H1 (cell line): ENCODE results near the gene SPRN. TPM values are rescaled to one million over a fixed set of nuclear protein-coding genes. Genes with fewer than 3 reads are reported as not detected.

Experiments
- CTCF ChIA-PET: fragments of 300-600 bp; sonication (Branson Sonifier 250); formaldehyde crosslinking; loops from one replicate; lab custom pipeline; 2021; ENCODE audit not compliant: partially characterized antibody; lab: Charles Lee
- POLR2A ChIA-PET: fragments of 300-600 bp; sonication (Branson Sonifier 250); formaldehyde crosslinking; loops from one replicate; lab custom pipeline; 2021; ENCODE audit warnings: inconsistent platforms; ENCODE audit not compliant: partially characterized antibody; lab: Charles Lee
- DNase-seq, 2 experiments: peaks; one replicate each; pipeline versions ENCODE4 v3.0.0 to v3.0.0-alpha.2; 2010 to 2022; ENCODE audit warnings: low spot score in 2 of 2, low read depth in 1 of 2, mixed read lengths in 1 of 2
- FAIRE-seq: peaks from 2 replicates; lab custom pipeline; 2011; peaks lifted over from hg19 to GRCh38; lab: Jason Lieb, UNC
- H2AFZ ChIP-seq: 2 replicates; pipeline ENCODE4 v1.8.1; 2012; ENCODE audit warnings: low read length, inconsistent platforms
- H2AK5ac ChIP-seq: 2 replicates; pipeline ENCODE4 v1.6.1; 2013; ENCODE audit warnings: low read depth, low read length
- H2BK120ac ChIP-seq: replicated peaks from 2 replicates; pipeline ENCODE3; 2013; ENCODE audit warnings: low read depth, low read length, inconsistent platforms
- H2BK12ac ChIP-seq: 2 replicates; pipeline ENCODE4 v1.6.1; 2013; ENCODE audit warnings: low read depth, low read length
- H2BK15ac ChIP-seq: 2 replicates; pipeline ENCODE4 v1.6.1; 2013; ENCODE audit warnings: low read length
- H2BK20ac ChIP-seq: 2 replicates; pipeline ENCODE4 v1.6.1; 2013; ENCODE audit warnings: low read length
- H2BK5ac ChIP-seq: 2 replicates; pipeline ENCODE4 v1.6.1; 2013; ENCODE audit warnings: low read depth, low read length
- H3K14ac ChIP-seq: 2 replicates; pipeline ENCODE4 v1.6.1; 2013; ENCODE audit warnings: inconsistent platforms; ENCODE audit not compliant: insufficient read length
- H3K18ac ChIP-seq: 2 replicates; pipeline ENCODE4 v1.6.1; 2013; ENCODE audit warnings: low read length; ENCODE audit errors: extremely low read depth
- H3K23ac ChIP-seq: 2 replicates; pipeline ENCODE4 v1.6.1; 2013; ENCODE audit warnings: inconsistent platforms; ENCODE audit not compliant: insufficient read length
- H3K23me2 ChIP-seq: 2 replicates; pipeline ENCODE4 v1.6.1; 2013; ENCODE audit warnings: low read depth, low read length
- H3K27ac ChIP-seq: 2 replicates; pipeline ENCODE4 v1.6.1; 2011; ENCODE audit warnings: low read depth, low read length, inconsistent platforms
- H3K27me3 ChIP-seq, 4 experiments: replicated peaks in 1 of 4; 1 replicate in 1 of 4; 2 replicates in 3 of 4; pipeline versions ENCODE4 v1.6.1 to v1.8.1; 2011 to 2013; ENCODE audit warnings: low read length in 3 of 4, mild to moderate bottlenecking in 3 of 4, inconsistent platforms in 2 of 4, mixed read lengths in 2 of 4, moderate library complexity in 1 of 4; ENCODE audit not compliant: control insufficient read depth in 3 of 4, insufficient read depth in 3 of 4; ENCODE audit errors: extremely low read depth in 1 of 4
- H3K36me3 ChIP-seq, 4 experiments: 2 replicates each; pipeline versions ENCODE4 v1.6.1 to v1.8.1; 2011 to 2013; ENCODE audit warnings: mild to moderate bottlenecking in 4 of 4, low read length in 3 of 4, moderate library complexity in 2 of 4, control low read depth in 1 of 4, inconsistent platforms in 1 of 4; ENCODE audit not compliant: insufficient read depth in 4 of 4, control insufficient read depth in 2 of 4
- H3K4ac ChIP-seq: replicated peaks from 2 replicates; pipeline ENCODE3; 2013; ENCODE audit warnings: low read length, low read depth, mixed read lengths, inconsistent platforms; ENCODE audit not compliant: insufficient read length
- H3K4me1 ChIP-seq, 4 experiments: replicated peaks in 1 of 4; 1 replicate in 1 of 4; 2 replicates in 3 of 4; pipeline versions ENCODE4 v1.6.1 to v1.8.1; 2011 to 2013; ENCODE audit warnings: low read length in 3 of 4, inconsistent platforms in 2 of 4, mixed read lengths in 1 of 4; ENCODE audit not compliant: insufficient read depth in 4 of 4, control insufficient read depth in 3 of 4
- H3K4me2 ChIP-seq, 2 experiments: 2 replicates each; pipeline versions ENCODE4 v1.6.1 to v1.8.1; 2011 to 2013; ENCODE audit warnings: low read depth in 2 of 2, low read length in 2 of 2, control low read depth in 1 of 2, inconsistent platforms in 1 of 2, mild to moderate bottlenecking in 1 of 2; ENCODE audit not compliant: insufficient read depth in 1 of 2
- H3K4me3 ChIP-seq, 4 experiments: fragments of 200-600, 300-600 bp in 1 of 4; sonication (generic), shearing (Covaris generic), sonication (Bioruptor Twin) in 1 of 4; 2 replicates each; pipeline versions ENCODE4 v1.5.1 to v1.8.1; 2011 to 2016; ENCODE audit warnings: low read length in 4 of 4, low read depth in 3 of 4, control low read depth in 2 of 4, inconsistent platforms in 2 of 4, mild to moderate bottlenecking in 2 of 4, mixed read lengths in 1 of 4, moderate library complexity in 1 of 4; ENCODE audit not compliant: insufficient read depth in 2 of 4; ENCODE audit errors: extremely low read depth in 1 of 4
- H3K56ac ChIP-seq: replicated peaks from 2 replicates; pipeline ENCODE3; 2013; ENCODE audit warnings: low read depth, mild to moderate bottlenecking, mixed read lengths, low read length, inconsistent platforms; ENCODE audit not compliant: insufficient read length
- H3K79me1 ChIP-seq: 2 replicates; pipeline ENCODE4 v1.6.1; 2013; ENCODE audit warnings: low read depth, low read length, control low read depth
- H3K79me2 ChIP-seq, 2 experiments: 2 replicates each; pipeline versions ENCODE4 v1.6.1 to v1.8.1; 2012 to 2013; ENCODE audit warnings: low read length in 2 of 2, mild to moderate bottlenecking in 2 of 2, inconsistent platforms in 1 of 2; ENCODE audit not compliant: insufficient read depth in 2 of 2, control insufficient read depth in 1 of 2
- H3K9ac ChIP-seq, 4 experiments: replicated peaks in 1 of 4; 1 replicate in 1 of 4; 2 replicates in 3 of 4; pipeline versions ENCODE4 v1.6.1 to v1.8.1; 2011 to 2013; ENCODE audit warnings: low read depth in 3 of 4, low read length in 3 of 4, control low read depth in 2 of 4, mild to moderate bottlenecking in 2 of 4, moderate library complexity in 2 of 4, inconsistent platforms in 1 of 4; ENCODE audit errors: extremely low read depth in 1 of 4
- H3K9me3 ChIP-seq, 2 experiments: 2 replicates each; pipeline versions ENCODE4 v1.6.1 to v1.8.1; 2012 to 2013; ENCODE audit warnings: mild to moderate bottlenecking in 2 of 2, moderate library complexity in 2 of 2, control low read depth in 1 of 2, inconsistent platforms in 1 of 2, low read depth in 1 of 2, low read length in 1 of 2, mixed read lengths in 1 of 2; ENCODE audit not compliant: insufficient read depth in 2 of 2
- H4K20me1 ChIP-seq, 2 experiments: replicated peaks in 1 of 2; 2 replicates each; pipeline versions ENCODE3 to v1.8.1; 2011 to 2013; ENCODE audit warnings: inconsistent platforms in 2 of 2, low read length in 2 of 2, mild to moderate bottlenecking in 1 of 2; ENCODE audit not compliant: insufficient read depth in 2 of 2, control insufficient read depth in 1 of 2
- H4K5ac ChIP-seq: 2 replicates; pipeline ENCODE4 v1.6.1; 2013; ENCODE audit warnings: low read length, low read depth, mixed read lengths, inconsistent platforms; ENCODE audit not compliant: insufficient read length
- H4K8ac ChIP-seq: 2 replicates; pipeline ENCODE4 v1.8.0; 2013; ENCODE audit warnings: mild to moderate bottlenecking, moderate library complexity, low read length, inconsistent platforms; ENCODE audit not compliant: insufficient read depth; ENCODE audit errors: extremely low read depth
- H4K91ac ChIP-seq: replicated peaks from 2 replicates; pipeline ENCODE3; 2013; ENCODE audit warnings: low read length, mixed read lengths, inconsistent platforms; ENCODE audit not compliant: insufficient read length
- ASH2L ChIP-seq: fragments of 200-600, 300-600 bp; sonication (generic); IDR thresholded peaks from one replicate; pipeline ENCODE4 v1.7.1; 2017; ENCODE audit warnings: low read length
- ATF3 ChIP-seq: IDR thresholded peaks from 2 replicates; pipeline ENCODE4 v1.6.1; 2011; ENCODE audit warnings: low read depth, mild to moderate bottlenecking, low read length; ENCODE audit not compliant: insufficient read depth
- BCL11A ChIP-seq, 2 experiments: IDR thresholded peaks; one replicate each; pipeline ENCODE4 v1.6.1; 2011; ENCODE audit warnings: low read depth in 2 of 2, low read length in 2 of 2, mild to moderate bottlenecking in 2 of 2
- CHD1 ChIP-seq: IDR thresholded peaks from 2 replicates; pipeline ENCODE4 v1.6.1; 2012; ENCODE audit warnings: low read depth, low read length, improper control_type of control experiment
- GTF2F1 ChIP-seq: IDR thresholded peaks from 2 replicates; pipeline ENCODE4 v1.6.1; 2012; ENCODE audit warnings: low read depth, low read length, improper control_type of control experiment, borderline replicate concordance
- HDAC6 ChIP-seq: IDR thresholded peaks from one replicate; pipeline ENCODE4 v1.7.1; 2012; ENCODE audit warnings: low read depth, mild to moderate bottlenecking, inconsistent platforms, low read length, moderate library complexity
- NANOG ChIP-seq: IDR thresholded peaks from 2 replicates; pipeline ENCODE4 v1.6.1; 2011; ENCODE audit warnings: low read length, low read depth, mild to moderate bottlenecking, inconsistent platforms; ENCODE audit not compliant: insufficient read depth, poor library complexity, severe bottlenecking
- POLR2AphosphoS5 ChIP-seq: IDR thresholded peaks from 2 replicates; pipeline ENCODE4 v1.6.1; 2011; ENCODE audit warnings: low read depth, low read length
- RXRA ChIP-seq: IDR thresholded peaks from 2 replicates; pipeline ENCODE4 v1.6.1; 2011; ENCODE audit warnings: low read depth, mild to moderate bottlenecking, low read length, moderate library complexity; ENCODE audit not compliant: insufficient read depth
- TCF12 ChIP-seq: IDR thresholded peaks from 2 replicates; pipeline ENCODE4 v1.6.1; 2011; ENCODE audit warnings: low read depth, mild to moderate bottlenecking, low read length
- TEAD4 ChIP-seq: IDR thresholded peaks from 2 replicates; pipeline ENCODE4 v1.6.1; 2012; ENCODE audit warnings: low read depth, low read length, inconsistent platforms, mixed read lengths
- WGBS, 2 experiments: shearing (Covaris generic) in 1 of 2; methylation state at CpG; one replicate each; pipeline versions ENCODE4 v1.1.6 to v1.1.7; 2013 to 2015; ENCODE audit warnings: low lambda C conversion rate in 2 of 2, mixed read lengths in 2 of 2, inconsistent platforms in 1 of 2, low coverage in 1 of 2, missing lambda C conversion rate in 1 of 2; ENCODE audit not compliant: insufficient replicate concordance in 2 of 2, insufficient coverage in 1 of 2, insufficient read length in 1 of 2; ENCODE audit errors: extremely low coverage in 1 of 2, missing lambda C conversion rate in 1 of 2; 5-methylcytosine and 5-hydroxymethylcytosine counted together
- polyA plus RNA-seq, 7 experiments: library from polyadenylated mRNA; depleted of rRNA in 3 of 7; stranded (reverse) in 5 of 7; unstranded in 2 of 7; fragments of >200 nt in 5 of 7; fragments of 200-250 nt in 2 of 7; gene quantifications; 1 replicate in 5 of 7; 2 replicates in 1 of 7; 4 replicates in 1 of 7; pipeline versions ENCODE4 v1.2.1 to v1.2.3, GENCODE V29; 2011 to 2013; ENCODE audit warnings: missing spikeins in 2 of 7, mixed read lengths in 2 of 7
- total RNA-seq: library from RNA; stranded (reverse); fragmentation: NEBNext Ultra II Directional; extraction: Animal tissue kit (Norgen Biotek cat#: 25700); gene quantifications from 2 replicates; pipeline ENCODE4 v1.2.1, GENCODE V29; 2021

SPRN gene
- total and polyA plus RNA-seq, 2 of the 8 experiments (the other 6 are each of a cell fraction or from before 2014, with no cell fraction given) = 0.23 to 0.24 TPM

- H2AFZ ChIP-seq = peak overlapping the region; percentile 84
- H2BK12ac ChIP-seq = 0 out of 2 replicates have a peak overlapping the region, but pooled peaks have one; percentile 9
- H3K14ac ChIP-seq = no peak overlapping the region
- H3K79me1 ChIP-seq = no peaks in the 10 kb centered on the region
- H3K23ac ChIP-seq = no peak overlapping the region
- peak overlapping the region; percentile 47 to 82 (median 72) for H3K4me3 ChIP-seq
- no peak overlapping the region for H2BK20ac ChIP-seq
- DNase-seq = peak in 1 of 2 experiments; percentile 82
- H2BK5ac ChIP-seq = no peak overlapping the region; the same call in 1 of the 2 replicates
- CTCF ChIA-PET = interaction anchor here (0.6 to 3.0 kb wide), 2 partner anchors 9 to 50 kb away, joined by 4 to 15 read pairs; no protein-coding TSS in a partner anchor
- peak overlapping the region; percentile 16 for H3K56ac ChIP-seq
- no peak for FAIRE-seq
- no peak overlapping the region for H2BK120ac ChIP-seq
- 1% methylated on average over 58 of the region's 90 CpGs; no CpG with 5 or more reads in 1 of the 2 experiments for WGBS, 2 experiments
- no peak overlapping the region for H2AK5ac ChIP-seq
- H3K9me3 ChIP-seq = no peaks in the 10 kb centered on the region
- peak overlapping the region; percentile 80 for H4K8ac ChIP-seq
- peaks cover 0 to 4% of the 10 kb centered on the region in 2 experiments for H4K20me1 ChIP-seq
- no peak overlapping the region for H4K91ac ChIP-seq
- peak overlapping the region; percentile 87 to 100 for H3K4me2 ChIP-seq
- H3K23me2 ChIP-seq = peaks cover 15% of the 10 kb centered on the region; the same call in 1 of the 2 replicates
- no peaks in the 10 kb centered on the region for H3K36me3 ChIP-seq
- H3K27ac ChIP-seq = no peak overlapping the region
- peaks cover 8 to 48% (median 30%) of the 10 kb centered on the region in 4 experiments for H3K27me3 ChIP-seq
- H4K5ac ChIP-seq = no peak overlapping the region
- H2BK15ac ChIP-seq = peak overlapping the region; percentile 61; the same call in 1 of the 2 replicates
- POLR2A ChIA-PET = interaction anchor here (0.6 to 3.3 kb wide), 8 partner anchors 14 to 45 kb away, joined by 3 to 25 read pairs (median 6); partner anchors contain the start of genes FUOM, MTG1 and PRAP1
- no peaks in the 10 kb centered on the region for H3K79me2 ChIP-seq
- H3K18ac ChIP-seq = peak overlapping the region; percentile 48; the same call in 1 of the 2 replicates
- H3K9ac ChIP-seq = no peak overlapping the region; a peak in 1 of 7 replicates
- no peak overlapping the region for H3K4ac ChIP-seq
- H3K4me1 ChIP-seq = peaks cover 0 to 3% (median under 1%) of the 10 kb centered on the region in 4 experiments; a peak in 4 of 7 replicates
- TF ChIP-seq GTF2F1 (no peak), POLR2AphosphoS5 (no peak), BCL11A (IDR thresholded peaks at IDR 0.05; ENCODE audit: low read depth in 2 of 2, low read length in 2 of 2) (no peak), ATF3 (no peak), RXRA (no peak), HDAC6 (no peak), ASH2L (no peak), CHD1 (no peak), NANOG (no peak), TEAD4 (no peak), TCF12 (no peak)
Observed at GRCh38 chr10:133378251-133379096, 46.0 kb downstream of the SPRN start.
